ENCODE results near the gene BRD3.

Gene BRD3

GRCh38 chr9:134024828-134025605 is 42.8 kb downstream of the BRD3 start, which contains the start of gene BRD3OS:
Gene BRD3OS (plus strand): TSS chr9:134025481. CDS start chr9:134026748, 1,267 bp downstream.
- DNase-seq (ENCODE audit: low read depth) = peak; percentile 98

GRCh38 chr9:134024214-134024792 is 43.5 kb downstream of the BRD3 start:
- no peak for DNase-seq (ENCODE audit: low read depth)

GRCh38 chr9:134014946-134015345 is 52.9 kb downstream of the BRD3 start:
- no peak for DNase-seq (ENCODE audit: low read depth)

GRCh38 chr9:134011401-134011800 is 56.4 kb downstream of the BRD3 start:
- no peak for DNase-seq (ENCODE audit: low read depth)

DNA sequence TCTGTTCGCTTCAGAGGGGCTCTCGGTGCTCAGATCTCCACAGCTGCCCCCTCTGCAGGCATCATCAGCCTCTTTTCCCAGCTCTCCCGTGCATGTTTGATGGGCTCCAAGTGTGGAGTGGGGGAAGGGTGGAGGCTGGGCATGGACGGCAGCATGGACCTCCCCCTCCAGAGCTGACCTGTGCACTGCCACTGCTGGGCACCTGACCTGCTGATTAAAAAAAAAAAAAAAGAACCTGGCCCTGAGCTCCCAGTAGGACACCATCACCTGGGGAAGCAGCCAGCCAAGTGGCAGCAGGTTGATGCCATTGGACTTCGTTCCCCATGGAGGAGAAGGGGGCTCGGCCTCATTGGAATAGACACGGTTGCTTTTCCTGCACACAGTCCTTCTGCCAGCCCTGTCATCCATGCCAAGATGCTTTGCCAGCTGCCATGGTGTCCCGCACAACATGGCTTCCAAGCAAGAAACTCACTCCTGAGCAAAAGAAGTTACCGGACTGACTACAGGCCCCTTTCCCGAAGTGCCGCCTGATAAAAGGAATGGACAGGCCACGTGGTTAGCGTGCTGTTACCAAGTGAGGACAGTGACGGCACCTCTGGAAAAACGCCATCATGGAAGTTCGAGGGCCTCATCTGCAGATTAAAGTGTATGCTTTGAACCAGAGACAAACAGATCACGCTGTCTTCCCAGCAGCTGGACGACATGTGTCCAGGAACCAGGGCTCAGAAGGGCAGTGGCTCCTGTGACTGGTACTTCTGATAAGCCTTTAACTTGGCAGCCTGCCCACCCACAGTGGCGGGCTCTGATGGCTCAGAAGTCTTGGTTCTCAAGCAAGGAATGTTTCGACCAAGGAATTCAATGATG is 57.3 kb downstream of the BRD3 start:
- DNase-seq (ENCODE audit: low read depth) = no peak

- DNase-seq (ENCODE audit: low read depth) = no peak
These were observed 60.3 kb downstream of the BRD3 start for GRCh38 chr9:134007571-134007970.

DNA sequence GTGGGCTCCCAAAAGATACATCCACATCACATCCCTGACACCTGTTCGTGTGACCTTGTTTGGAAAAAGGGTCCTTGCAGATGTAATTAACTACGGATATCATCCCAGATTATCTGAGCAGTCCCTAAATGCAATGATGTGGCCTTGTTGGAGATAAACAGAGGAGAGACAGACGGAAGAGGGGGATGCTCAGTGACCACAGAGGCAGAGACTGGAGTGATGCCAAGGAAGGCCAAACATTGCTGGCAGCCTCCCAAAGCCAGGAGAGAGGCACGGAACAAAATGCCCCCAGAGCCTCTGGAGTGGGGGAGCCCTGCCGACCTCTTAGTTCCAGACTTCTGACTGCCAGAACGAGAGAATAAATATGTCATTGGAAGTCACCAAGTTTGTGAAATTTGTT is 60.7 kb downstream of the BRD3 start:
- no peak for DNase-seq (ENCODE audit: low read depth)

DNA sequence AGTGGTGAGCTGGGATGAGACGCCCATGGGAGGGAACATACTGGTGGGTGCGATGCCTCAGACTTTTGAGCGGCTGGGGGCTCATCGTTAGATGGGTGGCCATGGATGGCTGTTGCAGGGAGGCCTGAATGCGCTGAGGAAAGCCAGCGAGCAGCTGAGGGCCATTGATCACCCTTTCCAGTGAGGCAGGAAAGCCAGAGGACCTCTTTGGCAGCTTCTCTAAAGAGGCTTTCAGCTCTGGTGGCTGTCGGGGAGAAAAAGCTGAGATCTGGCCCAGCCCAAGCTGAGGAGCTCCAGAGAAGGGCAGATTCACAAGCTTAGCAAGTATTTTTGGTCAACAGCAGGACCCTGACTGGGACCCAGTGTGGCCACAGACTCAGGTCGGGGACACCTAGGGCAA is 62.4 kb downstream of the BRD3 start:
- DNase-seq (ENCODE audit: low read depth) = no peak

GRCh38 chr9:134004881-134005280 is 62.9 kb downstream of the BRD3 start:
- no peak for DNase-seq (ENCODE audit: low read depth)

- no peak for DNase-seq (ENCODE audit: low read depth)
These were observed 63.5 kb downstream of the BRD3 start for GRCh38 chr9:134004131-134004873.

GRCh38 chr9:134003237-134003636 is 64.6 kb downstream of the BRD3 start:
- no peak for DNase-seq (ENCODE audit: low read depth)

GRCh38 chr9:134002796-134003195 is 65.0 kb downstream of the BRD3 start:
- DNase-seq (ENCODE audit: low read depth) = no peak

DNA sequence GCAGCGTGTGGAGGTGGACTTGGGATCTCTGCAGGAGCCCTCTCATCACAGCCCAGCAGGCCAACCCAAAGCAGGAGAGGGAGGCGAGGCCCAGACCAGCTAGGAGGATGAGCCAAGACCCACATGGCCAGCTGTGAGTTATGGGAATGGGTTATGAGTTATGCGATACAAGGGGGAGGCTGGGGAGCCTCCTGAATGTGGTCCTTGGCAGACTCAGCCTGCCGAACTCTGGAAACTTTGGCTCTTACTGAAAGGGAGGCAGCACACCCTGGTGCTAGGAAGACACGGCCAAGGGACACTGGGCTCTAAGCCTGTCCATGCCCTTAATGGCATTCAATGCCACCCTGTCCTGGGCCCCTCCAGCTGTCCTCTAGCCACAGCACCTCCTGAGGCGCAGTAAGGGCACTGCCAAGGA is 68.0 kb downstream of the BRD3 start:
- DNase-seq (ENCODE audit: low read depth) = no peak

- no peak for DNase-seq (ENCODE audit: low read depth)
These were observed 68.8 kb downstream of the BRD3 start for GRCh38 chr9:133998915-133999595.

DNA sequence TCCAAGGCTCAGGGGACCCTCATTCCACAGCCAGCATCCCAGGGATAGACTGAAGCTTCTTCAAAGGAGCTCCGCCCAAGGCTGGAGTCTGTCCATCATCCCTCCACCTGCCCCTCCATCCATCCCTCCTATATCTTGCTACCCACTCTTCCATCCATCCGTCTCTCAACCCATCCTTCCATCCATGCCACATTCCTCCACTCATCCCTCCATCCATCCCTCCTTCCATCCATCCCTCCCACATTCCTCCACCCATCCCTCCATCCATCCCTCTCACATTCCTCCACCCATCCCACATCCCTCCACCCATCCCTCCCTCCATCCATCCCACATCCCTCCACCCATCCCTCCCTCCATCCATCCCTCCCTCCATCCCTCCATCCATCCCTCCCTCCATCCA is 70.2 kb downstream of the BRD3 start:
- no peak for DNase-seq (ENCODE audit: low read depth)

DNA sequence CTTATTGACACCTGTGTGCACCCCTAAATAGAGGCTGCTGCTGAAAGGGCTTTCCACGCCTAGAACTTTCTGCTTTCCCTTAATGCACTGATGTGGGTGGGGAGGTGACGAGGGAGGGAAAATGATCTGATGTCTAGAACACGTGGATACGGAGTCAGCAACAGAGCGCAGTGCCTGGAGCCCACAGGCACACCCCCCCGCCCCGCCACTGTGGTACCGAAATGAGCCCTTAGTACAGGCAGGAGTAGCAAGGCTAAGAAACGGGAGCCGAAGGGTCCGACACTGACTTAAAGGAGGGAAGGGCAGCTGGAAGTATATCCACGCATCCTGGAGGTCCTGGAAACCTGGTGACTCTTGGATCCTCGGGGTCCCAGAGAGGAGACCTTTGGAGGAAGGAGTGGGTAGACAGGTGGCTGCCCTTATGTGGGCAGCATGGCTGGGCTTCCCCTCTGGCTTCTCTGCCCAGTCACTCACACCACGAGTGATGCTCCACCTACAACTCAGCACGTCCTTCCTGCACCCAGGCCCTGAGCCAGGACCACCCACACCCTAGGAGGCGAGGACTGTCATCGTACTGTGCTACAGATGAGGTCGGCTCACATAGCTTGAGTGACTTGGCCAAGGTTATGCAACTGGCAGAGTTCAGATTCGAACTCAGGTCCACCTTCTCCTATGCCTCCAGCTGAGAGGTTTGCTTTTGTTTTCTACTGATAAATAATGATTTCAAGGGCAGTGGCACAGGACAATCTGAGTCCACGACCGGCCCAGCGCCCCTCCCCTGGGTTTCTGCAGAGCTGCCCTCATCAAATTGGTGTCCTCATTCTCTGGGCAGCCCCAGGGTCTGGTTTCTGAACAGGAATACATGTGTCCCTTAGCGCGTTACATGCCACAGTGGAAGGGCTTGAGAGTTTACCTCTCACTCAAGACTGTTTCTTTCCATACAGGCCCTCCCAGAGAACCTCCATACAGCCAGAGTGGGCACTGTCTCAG is 71.0 kb downstream of the BRD3 start:
- DNase-seq (ENCODE audit: low read depth) = no peak

DNA sequence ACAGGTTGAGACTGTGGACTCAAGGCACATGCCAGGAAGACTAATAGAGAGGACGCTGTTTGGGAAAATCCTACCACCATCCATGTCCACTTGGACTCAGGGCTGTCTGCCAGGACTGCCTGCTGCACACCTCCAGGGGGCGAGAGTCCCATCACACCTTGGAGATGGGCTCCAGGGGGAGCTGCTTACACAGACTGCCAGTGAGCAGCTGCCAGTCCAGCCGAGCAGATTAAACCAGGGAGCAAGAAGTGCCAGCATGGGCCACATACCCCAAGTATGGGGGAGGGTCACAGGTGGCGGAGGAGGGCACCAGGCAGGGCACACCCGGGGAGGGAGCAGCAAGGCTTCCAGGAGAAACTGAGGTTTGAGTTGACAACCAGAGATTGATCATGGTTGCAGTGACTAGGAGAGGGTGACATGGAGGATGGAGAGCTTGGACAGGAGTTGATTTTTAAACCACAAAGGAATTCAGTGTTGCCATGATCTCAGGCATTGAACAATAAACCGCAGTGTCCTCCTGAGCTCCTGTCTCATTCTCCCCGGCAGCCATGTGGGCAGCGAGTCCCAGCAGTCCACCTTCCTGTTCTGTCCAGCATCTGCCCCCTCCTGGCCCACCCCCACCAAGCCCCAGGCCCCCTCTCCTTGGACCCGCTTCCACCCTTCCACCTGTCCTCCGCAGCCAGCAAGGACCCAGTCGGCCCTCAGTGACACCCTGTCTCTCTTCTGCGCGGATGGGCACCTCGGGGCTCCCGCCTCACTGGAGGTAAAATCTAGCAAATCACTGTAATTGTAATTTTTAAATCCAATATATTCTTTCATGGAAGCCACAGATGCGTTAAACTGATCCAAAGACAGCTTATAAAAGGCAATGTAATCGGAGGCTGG is 72.6 kb downstream of the BRD3 start:
- DNase-seq (ENCODE audit: low read depth) = no peak

GRCh38 chr9:133994353-133995011 is 73.3 kb downstream of the BRD3 start:
- DNase-seq (ENCODE audit: low read depth) = no peak

Measured in stromal cell of bone marrow (primary cell).